Endothelial cell of umbilical vein (primary cell): ENCODE data around the gene FOXK1. TPM values are rescaled to one million over a fixed set of nuclear protein-coding genes. Genes with fewer than 3 reads are reported as not detected.

Experiments used
- BruUV-seq: library from RNA; stranded (reverse); fragments of 400-500 nt; replicated peaks from 2 replicates; lab custom pipeline; 2021; lab: Mats Ljungman, UMichigan
- CTCF ChIA-PET: fragments of 300-600, 350-600 bp; sonication (Branson Sonifier 250); formaldehyde crosslinking; loops from one replicate; lab custom pipeline; 2021; ENCODE audit warnings: antibody characterized with exemption, inconsistent platforms; lab: Charles Lee
- POLR2A ChIA-PET: fragments of 300-600, 350-600 bp; sonication (Branson Sonifier 250); formaldehyde crosslinking; loops from one replicate; lab custom pipeline; 2021; ENCODE audit warnings: antibody characterized with exemption, inconsistent platforms; lab: Charles Lee
- DNase-seq: peaks from one replicate; pipeline ENCODE4 v3.0.0-alpha.2; 2011; ENCODE audit warnings: low read depth, low spot score
- FAIRE-seq: peaks from 2 replicates; lab custom pipeline; 2011; peaks lifted over from hg19 to GRCh38; lab: Jason Lieb, UNC
- H2AFZ ChIP-seq: 2 replicates; pipeline ENCODE4 v1.6.0; 2012; ENCODE audit warnings: low read depth, low read length, control low read depth, inconsistent platforms
- H3K27ac ChIP-seq: 2 replicates; pipeline ENCODE4 v1.5.1; 2011; ENCODE audit warnings: low read depth, mild to moderate bottlenecking, control low read depth, low read length, moderate library complexity; ENCODE audit not compliant: insufficient read depth
- H3K27me3 ChIP-seq, 2 experiments: 2 replicates each; pipeline versions ENCODE4 v1.6.0 to v1.6.1; 2011; ENCODE audit warnings: low read length in 2 of 2, mixed read lengths in 1 of 2; ENCODE audit not compliant: control insufficient read depth in 2 of 2, insufficient read depth in 2 of 2
- H3K36me3 ChIP-seq, 2 experiments: 2 replicates in 1 of 2; 3 replicates in 1 of 2; pipeline ENCODE4 v1.5.1; 2011; ENCODE audit warnings: low read length in 2 of 2, mild to moderate bottlenecking in 1 of 2, moderate library complexity in 1 of 2; ENCODE audit not compliant: control insufficient read depth in 2 of 2, insufficient read depth in 2 of 2; ENCODE audit errors: extremely low read depth in 1 of 2
- H3K4me1 ChIP-seq: 3 replicates; pipeline ENCODE4 v1.5.1; 2011; ENCODE audit warnings: mild to moderate bottlenecking, low read length; ENCODE audit not compliant: control insufficient read depth, insufficient read depth; ENCODE audit errors: extremely low read depth
- H3K4me2 ChIP-seq: 2 replicates; pipeline ENCODE4 v1.6.1; 2011; ENCODE audit warnings: low read length, control low read depth, mixed read lengths; ENCODE audit not compliant: insufficient read depth
- H3K4me3 ChIP-seq, 3 experiments: fragments of 200-600 bp in 1 of 3; sonication (generic), shearing (Covaris generic) in 1 of 3; replicated peaks in 1 of 3; 2 replicates each; pipeline ENCODE4 v1.5.1; 2011 to 2016; ENCODE audit warnings: control low read depth in 3 of 3, low read length in 3 of 3, mild to moderate bottlenecking in 2 of 3, inconsistent platforms in 1 of 3, low read depth in 1 of 3, moderate library complexity in 1 of 3; ENCODE audit not compliant: insufficient read depth in 1 of 3
- H3K79me2 ChIP-seq: 2 replicates; pipeline ENCODE4 v1.6.0; 2012; ENCODE audit warnings: low read length, inconsistent platforms; ENCODE audit not compliant: control insufficient read depth, insufficient read depth
- H3K9ac ChIP-seq: replicated peaks from 2 replicates; pipeline ENCODE3; 2011; ENCODE audit warnings: low read length, control low read depth; ENCODE audit not compliant: insufficient read depth; ENCODE audit errors: extremely low read depth
- H3K9me1 ChIP-seq: replicated peaks from 3 replicates; pipeline ENCODE4 v1.6.0; 2011; ENCODE audit warnings: mild to moderate bottlenecking, low read length; ENCODE audit not compliant: control insufficient read depth, insufficient read depth; ENCODE audit errors: extremely low read depth
- H3K9me3 ChIP-seq: replicated peaks from 2 replicates; pipeline ENCODE4 v1.5.1; 2012; ENCODE audit warnings: low read length, inconsistent platforms; ENCODE audit not compliant: control insufficient read depth, insufficient read depth
- H4K20me1 ChIP-seq: replicated peaks from 2 replicates; pipeline ENCODE3; 2011; ENCODE audit warnings: mild to moderate bottlenecking, low read length; ENCODE audit not compliant: control insufficient read depth, insufficient read depth; ENCODE audit errors: extremely low read depth
- JUN ChIP-seq: IDR thresholded peaks from 2 replicates; pipeline ENCODE4 v1.6.1; 2011; ENCODE audit warnings: borderline replicate concordance, low read depth; ENCODE audit not compliant: insufficient read length, insufficient read depth
- MYC ChIP-seq: IDR thresholded peaks from one replicate; pipeline ENCODE4 v1.6.1; 2011; ENCODE audit warnings: mild to moderate bottlenecking, low read depth, low read length
- POLR2A ChIP-seq: IDR thresholded peaks from 2 replicates; pipeline ENCODE4 v1.6.1; 2012; ENCODE audit warnings: low read depth, mild to moderate bottlenecking, control low read depth, low read length
- POLR2AphosphoS5 ChIP-seq: IDR thresholded peaks from 2 replicates; pipeline ENCODE4 v1.6.1; 2012; ENCODE audit warnings: low read depth, mild to moderate bottlenecking, control low read depth, low read length, moderate library complexity; ENCODE audit not compliant: insufficient read depth
- dilution Hi-C: fragments of 300-500 bp; cut with MboI; formaldehyde crosslinking; loops from one replicate; pipeline ENCODE4 v1.15.0; 2019; ENCODE audit warnings: low sequenced_read_pairs; ENCODE audit not compliant: extremely low pct_ligation_motif_present
- intact Hi-C: fragments of 100-400 bp; cut with micrococcal nuclease; formaldehyde crosslinking; loops from one replicate; pipeline ENCODE4 v1.10.0; 2022
- polyA plus RNA-seq, 4 experiments: library from polyadenylated mRNA; depleted of rRNA in 3 of 4; stranded (reverse) in 3 of 4; unstranded in 1 of 4; fragments of >200 nt; gene quantifications; 2 replicates each; pipeline versions ENCODE4 v1.2.1 to v1.2.3, GENCODE V29; 2011 to 2012; ENCODE audit warnings: missing spikeins in 1 of 4
- total RNA-seq: library from RNA; stranded (reverse); gene quantifications from 2 replicates; pipeline ENCODE4 v1.2.3, GENCODE V29; 2021
- TF ChIP-seq, protein P1 (sequence below), 2 donors: IDR thresholded peaks; 1 replicate in 1 of 2; 2 replicates in 1 of 2; pipeline ENCODE4 v1.5.1; 2011; ENCODE audit warnings: low read length in 2 of 2, mild to moderate bottlenecking in 2 of 2, moderate library complexity in 2 of 2, control low read depth in 1 of 2, inconsistent platforms in 1 of 2, low read depth in 1 of 2; ENCODE audit not compliant: insufficient read depth in 1 of 2; ENCODE audit errors: extremely low read depth in 1 of 2

Gene FOXK1
- total and polyA plus RNA-seq, 2 donors (not counting 3 experiments of a cell fraction or from before 2014, with no cell fraction given): 8.0 to 52.1 TPM

DNA sequence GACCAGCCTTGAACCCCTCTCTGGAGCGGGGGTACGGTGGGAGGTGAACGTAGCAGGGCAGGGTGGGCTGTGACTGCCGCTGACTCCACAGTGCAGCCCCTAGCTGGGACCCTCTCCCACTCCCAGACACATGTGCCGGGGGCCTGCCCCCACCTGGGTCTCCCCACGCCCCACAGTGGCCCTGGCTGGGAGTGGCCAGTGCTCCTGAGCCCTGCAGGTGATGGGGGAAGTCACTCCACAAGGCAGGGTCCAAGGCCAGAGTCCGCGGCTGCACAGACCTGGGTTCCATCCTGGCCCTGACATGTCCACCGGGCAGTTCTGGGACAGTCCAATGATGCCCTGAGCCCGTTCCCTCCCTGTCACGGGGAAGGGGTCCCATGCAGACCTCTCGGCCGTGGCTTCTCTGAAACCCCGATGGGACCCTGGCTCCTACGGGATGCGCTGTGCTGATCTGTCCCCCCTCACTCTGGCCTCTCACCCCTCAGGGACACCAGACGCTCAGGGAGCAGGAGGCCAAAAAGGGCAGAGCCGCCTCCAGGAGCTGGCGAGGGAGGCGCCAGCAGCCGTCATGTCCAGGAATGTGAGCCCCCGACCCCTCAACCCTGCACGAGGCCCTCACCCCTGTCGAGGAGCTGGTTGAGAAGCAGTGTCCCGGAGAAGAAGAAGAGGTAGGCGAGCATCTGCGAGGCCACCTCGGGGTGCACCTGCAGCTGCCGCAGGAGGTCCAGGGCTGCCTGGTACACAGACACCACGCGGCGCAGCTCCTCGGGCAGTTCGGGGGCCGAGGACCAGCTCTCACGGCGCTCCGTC, 133.7 kb downstream of the FOXK1 start:
- no peak for DNase-seq
- H3K4me3 ChIP-seq: no peak overlapping the region
- H3K4me2 ChIP-seq: no peak overlapping the region
- TF ChIP-seq, protein P1, sequence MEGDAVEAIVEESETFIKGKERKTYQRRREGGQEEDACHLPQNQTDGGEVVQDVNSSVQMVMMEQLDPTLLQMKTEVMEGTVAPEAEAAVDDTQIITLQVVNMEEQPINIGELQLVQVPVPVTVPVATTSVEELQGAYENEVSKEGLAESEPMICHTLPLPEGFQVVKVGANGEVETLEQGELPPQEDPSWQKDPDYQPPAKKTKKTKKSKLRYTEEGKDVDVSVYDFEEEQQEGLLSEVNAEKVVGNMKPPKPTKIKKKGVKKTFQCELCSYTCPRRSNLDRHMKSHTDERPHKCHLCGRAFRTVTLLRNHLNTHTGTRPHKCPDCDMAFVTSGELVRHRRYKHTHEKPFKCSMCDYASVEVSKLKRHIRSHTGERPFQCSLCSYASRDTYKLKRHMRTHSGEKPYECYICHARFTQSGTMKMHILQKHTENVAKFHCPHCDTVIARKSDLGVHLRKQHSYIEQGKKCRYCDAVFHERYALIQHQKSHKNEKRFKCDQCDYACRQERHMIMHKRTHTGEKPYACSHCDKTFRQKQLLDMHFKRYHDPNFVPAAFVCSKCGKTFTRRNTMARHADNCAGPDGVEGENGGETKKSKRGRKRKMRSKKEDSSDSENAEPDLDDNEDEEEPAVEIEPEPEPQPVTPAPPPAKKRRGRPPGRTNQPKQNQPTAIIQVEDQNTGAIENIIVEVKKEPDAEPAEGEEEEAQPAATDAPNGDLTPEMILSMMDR (IDR thresholded peaks at IDR 0.05; ENCODE audit: extremely low read depth in 1 of 2, insufficient read depth in 1 of 2, low read depth in 1 of 2, low read length in 2 of 2): peak in 1 of 2 donors; percentile 6
- no peak for TF ChIP-seq POLR2AphosphoS5
- no peak for FAIRE-seq
- no peaks in the 10 kb centered on the region for H3K9me1 ChIP-seq
- no peak overlapping the region for H3K9ac ChIP-seq
- H3K4me1 ChIP-seq: no peaks in the 10 kb centered on the region
- ChIA-PET POLR2A (no interaction called here), CTCF (interaction anchor here (1.2 to 2.2 kb wide), 3 partner anchors 14 to 18 kb away, joined by 5 to 8 read pairs (median 7); no protein-coding TSS in a partner anchor)
- no TSS peak for BruUV-seq
- H3K79me2 ChIP-seq: no peaks in the 10 kb centered on the region
- H3K36me3 ChIP-seq: no peaks in the 10 kb centered on the region
- H3K9me3 ChIP-seq: no peaks in the 10 kb centered on the region
- dilution Hi-C loops: no loop called here
- no peaks in the 10 kb centered on the region for H4K20me1 ChIP-seq
- H3K27ac ChIP-seq: no peak overlapping the region
- intact Hi-C loops: no loop called here
- H2AFZ ChIP-seq: no peak overlapping the region
- no peaks in the 10 kb centered on the region for H3K27me3 ChIP-seq

DNA sequence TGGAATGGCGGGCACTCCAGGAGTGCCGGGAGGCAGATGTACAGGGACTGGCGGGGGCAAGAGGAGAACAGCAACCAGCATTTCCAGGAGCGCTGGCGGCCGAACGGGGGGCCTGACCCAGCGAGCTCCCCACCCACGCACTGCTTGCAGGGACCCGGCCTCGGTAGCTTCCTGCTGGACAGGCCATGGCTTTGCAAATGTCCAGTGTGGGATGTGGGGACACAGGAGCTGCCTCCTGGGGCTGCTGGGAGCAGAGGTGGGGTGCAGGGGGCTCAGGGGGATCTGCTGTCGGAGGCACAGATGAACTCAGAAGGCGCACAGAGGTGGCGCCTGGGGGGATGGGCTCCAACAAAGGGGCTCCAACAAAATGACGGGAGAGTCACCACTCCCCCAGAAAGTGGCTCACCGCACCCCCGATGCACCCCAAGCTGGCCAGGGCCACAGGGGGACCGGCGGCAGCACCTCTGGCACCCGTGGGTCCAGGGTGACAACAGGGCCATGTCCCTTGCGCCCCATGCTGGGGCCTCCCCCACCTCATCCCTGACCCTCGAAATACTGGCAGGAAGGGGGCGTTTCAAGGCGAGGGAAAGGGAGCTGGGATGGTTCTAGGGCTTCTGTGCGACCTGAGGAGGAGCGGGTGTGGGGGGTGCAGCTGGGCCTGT, 134.5 kb downstream of the FOXK1 start:
- BruUV-seq: no TSS peak
- TF ChIP-seq POLR2AphosphoS5 (no peak), POLR2A (no peak), MYC (no peak), JUN (no peak)

More for the DNA sequence above, 134.5 kb downstream of the FOXK1 start:
- Histone ChIP-seq H4K20me1 (no peaks in the 10 kb centered on the region), H3K4me1 (no peaks in the 10 kb centered on the region), H3K4me3 (no peak overlapping the region), H3K9me1 (no peaks in the 10 kb centered on the region), H3K79me2 (no peaks in the 10 kb centered on the region), H3K36me3 (no peaks in the 10 kb centered on the region), H3K9me3 (no peaks in the 10 kb centered on the region), H3K27ac (no peak overlapping the region), H3K27me3 (no peaks in the 10 kb centered on the region), H2AFZ (no peak overlapping the region), H3K4me2 (no peak overlapping the region), H3K9ac (no peak overlapping the region)
- ChIA-PET CTCF (interaction anchor here (1.0 to 2.2 kb wide), 4 partner anchors 8 to 25 kb away, joined by 3 to 8 read pairs (median 4); no protein-coding TSS in a partner anchor), POLR2A (no interaction called here)
- dilution Hi-C loops (no loop called here), intact Hi-C loops (no loop called here)
- no peak for DNase-seq
- no peak for FAIRE-seq
